Measurements from ENCODE around the gene TMEM132C.

DNA sequence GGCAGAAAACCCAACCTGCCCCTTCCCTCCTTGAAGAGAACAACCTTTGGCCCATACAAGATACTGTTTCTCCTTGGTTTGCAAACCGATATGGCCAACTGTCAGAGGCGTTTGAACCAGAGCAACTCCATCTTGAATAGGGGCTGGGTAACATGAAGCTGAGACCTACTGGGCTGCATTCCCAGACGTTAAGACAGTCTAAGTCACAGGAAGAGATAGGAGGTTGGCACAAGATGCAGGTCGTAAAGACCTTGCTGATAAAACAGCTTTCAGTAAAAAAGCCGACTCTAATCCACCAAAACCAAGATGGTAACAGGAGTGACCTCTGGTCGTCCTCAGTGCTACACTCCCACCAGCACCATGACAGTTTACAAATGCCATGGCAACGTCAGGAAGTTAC is 42.7 kb upstream of the TMEM132C start:
- TF ChIP-seq POLR2AphosphoS5 (IDR thresholded peaks at IDR 0.05; ENCODE audit: low read depth, low read length) = no peak
- no peak for TF ChIP-seq TAF1 (IDR thresholded peaks at IDR 0.05; ENCODE audit: borderline replicate concordance, insufficient read depth, low read length)
- TF ChIP-seq SIN3A (IDR thresholded peaks at IDR 0.05; ENCODE audit: borderline replicate concordance, insufficient read depth, low read length) = no peak
- no peak for TF ChIP-seq REST (IDR thresholded peaks at IDR 0.05; ENCODE audit: insufficient read depth in 1 of 2, low read depth in 2 of 2, low read length in 2 of 2)
- no peak for TF ChIP-seq FOXP2 (optimal IDR thresholded peaks at IDR 0.05; ENCODE audit: borderline replicate concordance, extremely low read depth, extremely low read length, insufficient read depth)
